ENCODE data around the gene EGFLAM. TPM values are rescaled to one million over a fixed set of nuclear protein-coding genes. Genes with fewer than 3 reads are reported as not detected.

The EGFLAM gene
- total RNA-seq, 5 donors from 2014 or later (not counting 1 experiment from before 2014, with no cell fraction given): not detected

GRCh38 chr5:38380537-38380936, 122.2 kb downstream of the EGFLAM start:
- WGBS (ENCODE audit: insufficient coverage): 84% methylated on average over 4 of the region's 4 CpGs
- H3K4me1 ChIP-seq (ENCODE audit: control insufficient read depth in 1 of 2, extremely low read depth in 1 of 2, insufficient read depth in 2 of 2, low read length in 2 of 2): peaks cover 15 to 35% of the 10 kb centered on the region in 2 experiments
- no peak overlapping the region for H3K4me3 ChIP-seq (ENCODE audit: control insufficient read depth in 1 of 2, extremely low read depth in 1 of 2, low read length in 1 of 2)
- H3K36me3 Mint-ChIP-seq: no peaks in the 10 kb centered on the region
- no peak for DNase-seq
- ATAC-seq (replicated peaks in 1 of 4): no peak
- H3K27me3 ChIP-seq (replicated peaks in 1 of 2; ENCODE audit: control insufficient read depth in 2 of 2, extremely low read depth in 1 of 2, insufficient read depth in 2 of 2, low read length in 1 of 2): peaks cover 0 to 9% of the 10 kb centered on the region in 2 experiments
- no peaks in the 10 kb centered on the region for H3K36me3 ChIP-seq (ENCODE audit: control insufficient read depth in 2 of 2, extremely low read depth in 1 of 2, insufficient read depth in 1 of 2, low read length in 1 of 2)
- ChIA-PET POLR2A (no interaction called here), CTCF (no interaction called here)
- no peak overlapping the region for H3K4me3 Mint-ChIP-seq
- H3K4me1 Mint-ChIP-seq: peaks cover 11 to 41% (median 41%) of the 10 kb centered on the region in 3 donors
- H3K27ac ChIP-seq (ENCODE audit: low read length): no peak overlapping the region
- peaks cover 12 to 41% of the 10 kb centered on the region in 2 donors for H3K27me3 Mint-ChIP-seq
- H3K9me3 ChIP-seq: no peaks in the 10 kb centered on the region
- no peaks in the 10 kb centered on the region for H3K9me3 Mint-ChIP-seq
- H3K27ac Mint-ChIP-seq: no peak overlapping the region

GRCh38 chr5:38381361-38381760, 123.0 kb downstream of the EGFLAM start:
- no peak overlapping the region for H3K27ac ChIP-seq (ENCODE audit: low read length)
- CTCF ChIA-PET: interaction anchor here in 1 of 2 donors (0.6 kb wide), 1 partner anchor 1381 kb away, joined by 3 read pairs; no protein-coding TSS in a partner anchor
- ATAC-seq (replicated peaks in 1 of 4): no peak
- H3K9me3 ChIP-seq: no peaks in the 10 kb centered on the region
- peaks cover 14 to 27% of the 10 kb centered on the region in 2 experiments for H3K4me1 ChIP-seq (ENCODE audit: control insufficient read depth in 1 of 2, extremely low read depth in 1 of 2, insufficient read depth in 2 of 2, low read length in 2 of 2)
- H3K36me3 Mint-ChIP-seq: no peaks in the 10 kb centered on the region
- peaks cover 12 to 39% of the 10 kb centered on the region in 2 donors for H3K27me3 Mint-ChIP-seq
- DNase-seq: no peak
- H3K9me3 Mint-ChIP-seq: no peaks in the 10 kb centered on the region
- peaks cover 0 to 9% of the 10 kb centered on the region in 2 experiments for H3K27me3 ChIP-seq (replicated peaks in 1 of 2; ENCODE audit: control insufficient read depth in 2 of 2, extremely low read depth in 1 of 2, insufficient read depth in 2 of 2, low read length in 1 of 2)
- POLR2A ChIA-PET: no interaction called here
- 58% methylated on average over 1 of the region's 5 CpGs for WGBS (ENCODE audit: insufficient coverage)
- H3K36me3 ChIP-seq (ENCODE audit: control insufficient read depth in 2 of 2, extremely low read depth in 1 of 2, insufficient read depth in 1 of 2, low read length in 1 of 2): no peaks in the 10 kb centered on the region
- H3K27ac Mint-ChIP-seq: no peak overlapping the region
- peaks cover 8 to 34% (median 33%) of the 10 kb centered on the region in 3 donors for H3K4me1 Mint-ChIP-seq
- H3K4me3 Mint-ChIP-seq: no peak overlapping the region
- no peak overlapping the region for H3K4me3 ChIP-seq (ENCODE audit: control insufficient read depth in 1 of 2, extremely low read depth in 1 of 2, low read length in 1 of 2)

GRCh38 chr5:38382898-38383297, 124.5 kb downstream of the EGFLAM start:
- peaks cover 5 to 20% (median 19%) of the 10 kb centered on the region in 3 donors for H3K4me1 Mint-ChIP-seq
- Histone ChIP-seq H3K4me3 (ENCODE audit: control insufficient read depth in 1 of 2, extremely low read depth in 1 of 2, low read length in 1 of 2) (no peak overlapping the region), H3K9me3 (no peaks in the 10 kb centered on the region), H3K27ac (ENCODE audit: low read length) (no peak overlapping the region), H3K27me3 (replicated peaks in 1 of 2; ENCODE audit: control insufficient read depth in 2 of 2, extremely low read depth in 1 of 2, insufficient read depth in 2 of 2, low read length in 1 of 2) (peaks cover 1 to 8% of the 10 kb centered on the region in 2 experiments), H3K4me1 (ENCODE audit: control insufficient read depth in 1 of 2, extremely low read depth in 1 of 2, insufficient read depth in 2 of 2, low read length in 2 of 2) (peaks cover 9 to 17% of the 10 kb centered on the region in 2 experiments), H3K36me3 (ENCODE audit: control insufficient read depth in 2 of 2, extremely low read depth in 1 of 2, insufficient read depth in 1 of 2, low read length in 1 of 2) (no peaks in the 10 kb centered on the region)
- peak in 22 of 35 experiments; percentile 1 to 66 (median 19) for DNase-seq
- POLR2A ChIA-PET: no interaction called here
- 4% methylated on average over 4 of the region's 7 CpGs for WGBS (ENCODE audit: insufficient coverage)
- CTCF ChIA-PET: interaction anchor here (0.6 to 1.1 kb wide), 7 partner anchors 18 to 595 kb away, joined by 3 to 4 read pairs (median 3); no protein-coding TSS in a partner anchor
- no peaks in the 10 kb centered on the region for H3K9me3 Mint-ChIP-seq
- peak; percentile 58 to 75 (median 70) for ATAC-seq (replicated peaks in 1 of 4)
- no peak overlapping the region for H3K4me3 Mint-ChIP-seq
- H3K27ac Mint-ChIP-seq: no peak overlapping the region
- H3K27me3 Mint-ChIP-seq: peaks cover 16 to 36% of the 10 kb centered on the region in 2 donors
- H3K36me3 Mint-ChIP-seq: no peaks in the 10 kb centered on the region

- Mint-ChIP-seq H3K36me3 (no peaks in the 10 kb centered on the region), H3K4me1 (peaks cover 5 to 12% (median 11%) of the 10 kb centered on the region in 3 donors), H3K9me3 (no peaks in the 10 kb centered on the region), H3K4me3 (no peak overlapping the region), H3K27ac (no peak overlapping the region), H3K27me3 (peaks cover 11 to 32% of the 10 kb centered on the region in 2 donors)
- no peaks in the 10 kb centered on the region for H3K36me3 ChIP-seq (ENCODE audit: control insufficient read depth in 2 of 2, extremely low read depth in 1 of 2, insufficient read depth in 1 of 2, low read length in 1 of 2)
- no peaks in the 10 kb centered on the region for H3K9me3 ChIP-seq
- ChIA-PET CTCF (interaction anchor here in 1 of 2 donors (0.9 kb wide), 1 partner anchor 17 kb away, joined by 3 read pairs; no protein-coding TSS in a partner anchor), POLR2A (no interaction called here)
- DNase-seq (no peak), ATAC-seq (replicated peaks in 1 of 4) (no peak)
- H3K4me3 ChIP-seq (ENCODE audit: control insufficient read depth in 1 of 2, extremely low read depth in 1 of 2, low read length in 1 of 2): no peak overlapping the region
- no peak overlapping the region for H3K27ac ChIP-seq (ENCODE audit: low read length)
- H3K27me3 ChIP-seq (replicated peaks in 1 of 2; ENCODE audit: control insufficient read depth in 2 of 2, extremely low read depth in 1 of 2, insufficient read depth in 2 of 2, low read length in 1 of 2): peaks cover 2 to 6% of the 10 kb centered on the region in 2 experiments
- H3K4me1 ChIP-seq (ENCODE audit: control insufficient read depth in 1 of 2, extremely low read depth in 1 of 2, insufficient read depth in 2 of 2, low read length in 2 of 2): peaks cover 6 to 10% of the 10 kb centered on the region in 2 experiments
- 53% methylated on average over 3 of the region's 3 CpGs for WGBS (ENCODE audit: insufficient coverage)
These were observed 125.3 kb downstream of the EGFLAM start for GRCh38 chr5:38383701-38384100.

- H3K27ac Mint-ChIP-seq: no peak overlapping the region
- Histone ChIP-seq H3K27ac (ENCODE audit: low read length) (no peak overlapping the region), H3K4me3 (ENCODE audit: control insufficient read depth in 1 of 2, extremely low read depth in 1 of 2, low read length in 1 of 2) (no peak overlapping the region), H3K27me3 (replicated peaks in 1 of 2; ENCODE audit: control insufficient read depth in 2 of 2, extremely low read depth in 1 of 2, insufficient read depth in 2 of 2, low read length in 1 of 2) (peaks cover 2 to 6% of the 10 kb centered on the region in 2 experiments), H3K4me1 (ENCODE audit: control insufficient read depth in 1 of 2, extremely low read depth in 1 of 2, insufficient read depth in 2 of 2, low read length in 2 of 2) (peaks cover 3% of the 10 kb centered on the region in 2 experiments), H3K36me3 (ENCODE audit: control insufficient read depth in 2 of 2, extremely low read depth in 1 of 2, insufficient read depth in 1 of 2, low read length in 1 of 2) (no peaks in the 10 kb centered on the region), H3K9me3 (no peaks in the 10 kb centered on the region)
- no peak overlapping the region for H3K4me3 Mint-ChIP-seq
- peaks cover 7 to 25% of the 10 kb centered on the region in 2 donors for H3K27me3 Mint-ChIP-seq
- CTCF ChIA-PET: no interaction called here
- no peaks in the 10 kb centered on the region for H3K9me3 Mint-ChIP-seq
- ATAC-seq (replicated peaks in 1 of 4): no peak
- no peak for DNase-seq
- POLR2A ChIA-PET: no interaction called here
- 73% methylated on average over 3 of the region's 3 CpGs for WGBS (ENCODE audit: insufficient coverage)
- no peaks in the 10 kb centered on the region for H3K36me3 Mint-ChIP-seq
- H3K4me1 Mint-ChIP-seq: peaks cover 4 to 6% (median 4%) of the 10 kb centered on the region in 3 donors
These were observed 126.0 kb downstream of the EGFLAM start for GRCh38 chr5:38384396-38384795.

- no peak overlapping the region for H3K4me3 ChIP-seq (ENCODE audit: control insufficient read depth in 1 of 2, extremely low read depth in 1 of 2, low read length in 1 of 2)
- CTCF ChIA-PET: no interaction called here
- no peaks in the 10 kb centered on the region for H3K36me3 ChIP-seq (ENCODE audit: control insufficient read depth in 2 of 2, extremely low read depth in 1 of 2, insufficient read depth in 1 of 2, low read length in 1 of 2)
- Mint-ChIP-seq H3K27me3 (peaks cover 8 to 9% of the 10 kb centered on the region in 2 donors), H3K4me1 (peaks cover 0 to 3% (median 2%) of the 10 kb centered on the region in 3 donors), H3K27ac (no peak overlapping the region), H3K36me3 (no peaks in the 10 kb centered on the region), H3K4me3 (no peak overlapping the region), H3K9me3 (no peaks in the 10 kb centered on the region)
- WGBS (ENCODE audit: insufficient coverage): 100% methylated on average over 1 of the region's 2 CpGs
- no peak for ATAC-seq (replicated peaks in 1 of 4)
- peaks cover 0 to 2% of the 10 kb centered on the region in 2 experiments for H3K4me1 ChIP-seq (ENCODE audit: control insufficient read depth in 1 of 2, extremely low read depth in 1 of 2, insufficient read depth in 2 of 2, low read length in 2 of 2)
- no peak for DNase-seq
- peaks cover 2 to 6% of the 10 kb centered on the region in 2 experiments for H3K27me3 ChIP-seq (replicated peaks in 1 of 2; ENCODE audit: control insufficient read depth in 2 of 2, extremely low read depth in 1 of 2, insufficient read depth in 2 of 2, low read length in 1 of 2)
- H3K27ac ChIP-seq (ENCODE audit: low read length): no peak overlapping the region
- POLR2A ChIA-PET: no interaction called here
- H3K9me3 ChIP-seq: no peaks in the 10 kb centered on the region
These were observed 128.8 kb downstream of the EGFLAM start for GRCh38 chr5:38387161-38387560.
